Measurements from ENCODE around the gene ZNF747.
"Not testable (repeated sequence)": the region's sequence is repeated elsewhere in the genome, so short reads cannot be mapped to it uniquely, and the experiment has no call there.

Gene ZNF747

DNA sequence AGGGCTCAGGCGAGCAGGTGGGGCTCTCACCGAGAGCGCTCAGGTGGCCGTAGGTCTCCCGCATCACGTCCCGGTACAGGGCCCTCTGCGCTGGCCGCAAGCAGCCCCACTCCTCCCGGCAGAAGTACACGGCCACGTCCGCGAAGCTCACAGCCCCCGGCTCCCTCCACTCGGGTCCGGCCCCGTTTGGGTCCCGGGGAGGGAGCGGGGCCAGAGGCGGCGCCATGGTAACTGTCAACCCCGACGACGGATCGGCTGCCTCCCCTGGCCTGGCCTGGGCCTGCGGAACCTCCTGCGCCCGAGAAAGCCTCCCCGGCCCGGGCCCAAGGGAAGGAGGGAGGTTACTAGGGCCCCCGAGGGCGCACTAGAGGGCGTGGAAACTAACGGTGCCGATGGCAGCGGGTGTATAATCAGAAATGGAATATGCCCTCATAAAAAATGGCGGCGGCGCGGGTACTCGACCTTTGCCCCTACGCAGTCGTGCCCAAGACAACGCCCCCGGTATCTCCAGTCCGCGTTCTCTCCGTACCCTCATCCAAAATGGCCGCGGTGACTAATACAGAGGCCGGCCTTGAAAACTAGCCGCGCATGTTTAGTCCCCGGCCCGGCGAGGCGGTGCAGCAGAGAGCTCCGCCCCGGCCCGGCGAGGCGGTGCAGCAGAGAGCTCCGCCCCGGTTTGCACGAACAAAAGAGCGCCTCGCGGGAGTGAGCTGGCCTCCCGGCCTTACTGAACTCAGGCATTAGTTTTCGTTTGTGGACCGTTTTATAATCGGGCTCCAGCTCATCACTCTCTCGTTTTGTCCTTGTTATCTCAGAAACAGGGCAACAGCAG is 23.5 kb upstream of the ZNF747 start, which contains the start of gene ZNF764:
ZNF764 (minus strand) TSS at position 418 of the 832 bp plus-strand sequence; CDS start at position 226, 192 bp downstream.
- peak; percentile 97 for DNase-seq (ENCODE audit: low read depth)

DNA sequence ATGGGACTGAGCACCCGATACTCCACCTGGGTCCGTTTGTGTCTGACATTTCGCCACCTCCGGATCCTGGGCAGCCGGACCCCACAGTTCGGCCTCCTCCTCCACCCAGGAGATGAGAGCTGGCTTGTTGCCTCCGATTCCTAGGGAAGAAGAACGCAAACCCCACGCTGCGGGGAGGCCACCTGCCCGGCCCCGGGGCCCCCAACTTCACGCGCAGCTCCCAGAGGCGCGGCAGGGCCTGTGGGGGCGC is 23.0 kb upstream of the ZNF747 start:
- no peak for DNase-seq (ENCODE audit: low read depth)

GRCh38 chr16:30556125-30556473 is 21.4 kb upstream of the ZNF747 start:
- DNase-seq (ENCODE audit: low read depth): no peak

DNA sequence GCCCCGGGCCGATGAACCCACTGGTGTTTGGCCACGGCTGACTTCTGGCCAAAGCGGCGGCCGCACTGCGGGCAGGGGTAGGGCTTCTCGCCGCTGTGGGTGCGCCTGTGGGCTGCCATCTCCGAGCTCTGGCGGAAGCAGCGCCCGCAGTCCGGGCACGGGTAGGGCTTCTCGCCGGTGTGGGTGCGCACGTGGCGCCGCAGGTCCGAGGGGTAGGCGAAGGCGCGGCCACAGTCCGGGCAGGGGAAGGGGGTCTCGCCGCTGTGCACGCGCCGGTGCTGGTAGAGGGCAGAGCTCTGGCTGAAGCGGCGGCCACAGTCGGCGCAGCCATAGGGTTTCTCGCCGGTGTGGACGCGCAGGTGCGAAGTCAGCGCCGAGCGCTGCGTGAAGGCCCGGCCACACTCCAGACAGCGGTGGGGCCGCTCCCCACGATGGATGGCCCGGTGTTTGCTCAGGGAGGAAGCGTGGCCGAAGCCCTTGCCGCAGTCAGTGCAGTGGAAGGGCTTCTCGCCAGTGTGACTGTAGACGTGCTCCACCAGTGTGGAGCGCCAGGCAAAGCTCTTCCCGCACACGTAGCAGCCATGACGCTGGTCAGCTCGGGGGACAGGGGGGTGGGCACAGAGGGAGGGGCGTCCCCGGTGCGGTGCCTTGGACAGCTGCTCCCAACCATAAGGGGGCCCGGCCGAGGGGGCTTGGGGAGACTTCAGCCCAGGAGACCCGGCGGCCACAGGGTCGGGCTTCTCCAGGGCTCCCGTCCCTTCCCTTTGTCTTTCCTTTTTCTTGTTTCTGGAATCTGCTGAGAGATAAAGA is 20.9 kb upstream of the ZNF747 start:
- DNase-seq (ENCODE audit: low read depth): no peak

DNA sequence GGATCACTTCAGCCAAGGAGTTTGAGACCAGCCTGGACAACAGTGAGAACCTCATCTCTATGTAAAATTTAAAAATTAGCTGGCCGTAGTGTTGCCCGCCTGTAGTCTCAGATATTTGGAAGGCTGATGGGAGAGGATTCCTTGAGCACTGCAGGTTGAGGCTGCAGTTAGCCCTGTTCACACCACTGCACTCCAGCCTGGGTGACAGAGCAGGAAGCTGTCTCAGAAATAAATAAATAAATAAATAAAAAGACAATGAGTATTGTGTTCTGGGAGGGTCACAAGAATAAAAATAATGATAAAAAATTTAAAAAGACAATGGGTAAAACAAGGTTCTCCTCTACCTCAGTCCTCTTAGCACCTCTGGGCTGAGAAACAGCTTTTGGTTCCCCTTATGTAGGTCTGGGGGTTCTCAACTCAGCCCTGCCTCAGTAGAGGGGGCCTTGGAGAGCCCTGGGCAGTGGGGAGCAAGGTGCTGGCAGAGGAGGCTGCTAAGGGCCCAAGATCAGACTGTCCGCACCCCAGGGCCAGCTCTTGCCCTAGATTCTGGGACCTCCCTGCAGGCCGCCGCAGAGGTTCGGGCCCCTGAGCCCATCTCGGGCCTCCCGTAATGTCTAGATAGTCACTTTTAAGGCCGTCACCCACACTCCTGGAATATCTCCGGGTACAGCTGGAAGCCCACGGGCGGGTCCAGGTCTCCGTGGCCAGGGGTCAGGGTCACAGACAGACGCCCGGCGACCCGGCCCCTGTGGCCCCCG is 20.1 kb upstream of the ZNF747 start:
- no peak for DNase-seq (ENCODE audit: low read depth)

DNA sequence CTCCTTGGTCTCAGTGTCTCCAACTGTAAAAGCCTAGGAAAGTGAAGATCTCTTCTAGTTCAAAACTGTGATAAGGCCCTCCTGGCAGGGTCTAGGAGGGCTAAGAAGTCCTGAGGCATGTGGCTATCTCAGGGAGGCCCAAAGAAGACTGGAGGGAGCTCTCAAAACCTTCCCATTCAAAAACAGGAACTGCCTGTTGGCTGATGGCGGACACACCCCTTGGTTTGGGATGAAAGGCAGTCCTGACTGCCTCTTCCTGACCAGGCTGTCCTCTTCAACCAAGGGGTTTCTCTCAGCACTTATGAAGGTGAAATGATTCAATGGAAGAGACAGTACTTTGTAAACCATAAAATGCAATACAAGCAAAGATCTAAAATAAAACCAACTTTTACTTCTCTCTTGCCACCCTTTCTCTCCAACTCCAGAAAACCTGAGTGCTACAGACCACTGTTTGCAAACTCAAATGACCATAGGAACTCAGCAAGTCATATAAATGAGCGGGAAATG is 18.8 kb upstream of the ZNF747 start:
- no peak for DNase-seq (ENCODE audit: low read depth)

DNA sequence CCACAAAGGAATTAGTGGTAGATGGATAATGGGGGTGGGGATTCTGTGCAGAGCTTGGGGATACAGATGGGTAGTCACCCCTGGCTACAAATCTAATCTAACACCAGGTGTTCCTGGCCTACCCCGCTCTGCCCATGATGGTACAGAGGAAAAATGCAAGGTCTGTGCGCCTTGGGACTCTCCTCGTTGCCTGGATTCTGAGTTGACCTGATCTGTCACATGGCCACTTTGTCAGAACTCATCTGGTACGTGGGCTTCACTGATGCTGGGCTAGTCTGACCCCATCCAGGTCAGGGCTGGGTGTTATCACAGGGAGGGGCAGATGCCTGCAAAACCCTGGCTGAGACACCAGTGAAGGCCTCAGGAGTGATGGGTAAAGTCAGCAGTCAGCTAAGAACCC is 18.3 kb upstream of the ZNF747 start:
- DNase-seq (ENCODE audit: low read depth): no peak

GRCh38 chr16:30551781-30552180 is 17.1 kb upstream of the ZNF747 start:
- DNase-seq (ENCODE audit: low read depth): peak; percentile 62

- DNase-seq (ENCODE audit: low read depth): no peak
These were observed 14.0 kb upstream of the ZNF747 start for GRCh38 chr16:30548416-30549253.

- DNase-seq (ENCODE audit: low read depth): no peak
These were observed 11.5 kb upstream of the ZNF747 start for GRCh38 chr16:30546115-30546514.

GRCh38 chr16:30543067-30543466 is 8.4 kb upstream of the ZNF747 start:
- DNase-seq (ENCODE audit: low read depth): no peak

DNA sequence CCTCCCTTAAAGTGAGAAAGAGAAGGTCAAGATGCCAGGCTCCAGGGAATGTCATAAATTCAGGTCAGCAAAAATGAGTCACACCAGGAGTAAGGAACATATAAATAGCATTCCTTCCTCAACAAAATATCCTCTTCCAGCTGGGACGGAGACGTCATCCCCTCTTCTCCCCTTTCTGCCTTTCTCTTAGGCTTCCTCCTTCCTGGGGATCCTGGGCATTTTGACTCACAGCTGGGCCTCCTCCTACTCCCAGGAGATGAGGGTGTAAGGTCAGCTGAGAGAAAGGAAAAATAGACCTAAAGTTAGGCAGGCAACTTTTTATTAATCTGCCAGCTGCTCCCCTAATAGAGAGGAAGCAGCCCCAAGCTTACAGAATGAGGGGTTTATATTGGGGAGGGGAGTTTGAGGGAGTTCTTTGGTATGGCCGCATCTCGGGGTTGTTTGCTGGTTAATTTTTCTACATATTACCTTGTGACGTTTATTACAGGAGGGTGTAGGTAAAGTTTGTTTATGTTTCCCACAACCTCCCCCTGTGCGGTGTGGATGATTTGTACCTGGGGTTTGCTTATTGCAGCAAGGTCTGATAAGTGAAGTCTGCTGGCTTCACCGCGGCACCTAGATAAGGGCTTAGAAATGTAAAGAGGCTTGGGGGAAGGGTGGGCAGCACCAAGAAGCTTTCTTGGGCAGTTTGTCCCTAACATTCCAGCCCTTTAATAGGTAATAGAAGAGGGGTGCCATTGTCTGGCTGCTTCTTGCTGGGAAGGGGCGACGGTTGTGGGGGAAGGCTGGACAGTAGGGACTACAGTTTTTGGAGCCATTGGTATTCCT is 7.1 kb upstream of the ZNF747 start:
- DNase-seq (ENCODE audit: low read depth): no peak

DNA sequence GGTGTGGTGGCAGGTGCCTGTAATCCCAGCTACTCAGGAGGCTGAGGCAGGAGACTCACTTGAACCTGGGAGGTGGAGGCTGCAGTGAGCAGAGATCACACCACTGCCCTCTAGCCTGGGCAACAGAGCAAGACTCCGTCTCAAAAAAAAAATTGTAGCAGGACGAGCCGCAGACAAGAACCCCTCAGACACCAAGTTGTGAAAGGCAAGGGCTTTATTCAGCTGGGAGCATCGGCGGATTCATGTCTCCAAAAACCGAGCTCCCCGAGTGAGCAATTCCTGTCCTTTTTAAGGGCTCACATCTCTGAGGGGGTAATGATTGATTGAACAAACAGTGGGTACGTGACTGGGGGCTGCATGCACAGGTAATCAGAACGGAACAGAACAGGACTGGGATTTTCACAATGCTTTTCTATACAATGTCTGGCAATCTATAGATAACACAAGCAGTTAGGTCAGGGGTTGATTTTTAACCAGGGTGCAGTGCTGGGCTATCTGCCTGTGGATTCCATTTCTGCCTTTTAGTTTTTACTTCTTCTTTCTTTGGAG is 6.3 kb upstream of the ZNF747 start:
- DNase-seq (ENCODE audit: low read depth): not testable (repeated sequence)

DNA sequence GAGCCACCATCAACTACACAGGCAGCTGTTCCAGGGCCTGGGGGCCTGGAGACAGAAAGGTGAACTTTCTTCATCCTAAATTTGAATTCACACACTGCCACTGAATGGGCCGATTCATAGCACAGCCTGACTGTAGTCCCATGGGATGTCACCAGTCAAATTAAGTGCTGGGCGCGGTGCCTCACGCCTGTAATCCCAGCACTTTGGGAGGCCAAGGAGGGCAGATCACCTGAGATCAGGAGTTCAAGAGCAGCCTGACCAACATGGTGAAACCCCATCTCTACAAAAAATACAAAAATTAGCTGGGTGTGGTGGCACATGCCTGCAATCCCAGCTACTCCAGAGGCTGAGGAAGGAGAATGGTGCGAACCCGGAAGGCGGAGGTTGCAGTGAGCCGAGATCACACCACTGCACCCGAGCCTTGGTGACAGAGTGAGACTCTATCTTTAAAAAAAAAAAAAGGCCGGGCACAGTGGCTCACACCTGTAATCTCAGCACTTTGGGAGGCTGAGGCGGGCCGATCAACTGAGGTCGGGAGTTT is 5.4 kb upstream of the ZNF747 start:
- DNase-seq (ENCODE audit: low read depth): not testable (repeated sequence)

- no peak for DNase-seq (ENCODE audit: low read depth)
These were observed 4.6 kb upstream of the ZNF747 start for GRCh38 chr16:30539000-30539964.

- DNase-seq (ENCODE audit: low read depth): not testable (repeated sequence)
These were observed 1.9 kb upstream of the ZNF747 start for GRCh38 chr16:30536391-30537024.

DNA sequence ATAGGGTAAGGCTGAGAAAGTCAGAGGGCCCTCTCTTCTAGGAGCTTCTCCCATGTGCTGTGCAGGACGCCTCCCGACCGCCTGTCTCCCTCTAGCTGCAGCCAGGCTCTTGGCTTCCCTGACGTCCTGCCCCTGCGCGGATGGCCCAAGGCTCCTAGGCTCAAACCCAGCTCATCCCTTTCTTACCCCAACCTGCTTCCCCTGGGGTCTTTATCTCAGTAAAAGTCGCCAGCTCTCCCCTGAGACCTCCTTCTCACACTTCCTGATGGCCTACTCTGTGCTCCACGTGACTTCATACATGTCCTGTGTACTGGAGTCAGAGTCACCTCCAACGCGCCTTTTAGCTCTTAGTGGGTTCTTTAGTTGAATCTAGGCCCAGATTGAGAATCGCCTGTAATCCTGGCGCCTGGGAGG is 1.1 kb upstream of the ZNF747 start:
- peak; percentile 59 for DNase-seq (ENCODE audit: low read depth)

DNA sequence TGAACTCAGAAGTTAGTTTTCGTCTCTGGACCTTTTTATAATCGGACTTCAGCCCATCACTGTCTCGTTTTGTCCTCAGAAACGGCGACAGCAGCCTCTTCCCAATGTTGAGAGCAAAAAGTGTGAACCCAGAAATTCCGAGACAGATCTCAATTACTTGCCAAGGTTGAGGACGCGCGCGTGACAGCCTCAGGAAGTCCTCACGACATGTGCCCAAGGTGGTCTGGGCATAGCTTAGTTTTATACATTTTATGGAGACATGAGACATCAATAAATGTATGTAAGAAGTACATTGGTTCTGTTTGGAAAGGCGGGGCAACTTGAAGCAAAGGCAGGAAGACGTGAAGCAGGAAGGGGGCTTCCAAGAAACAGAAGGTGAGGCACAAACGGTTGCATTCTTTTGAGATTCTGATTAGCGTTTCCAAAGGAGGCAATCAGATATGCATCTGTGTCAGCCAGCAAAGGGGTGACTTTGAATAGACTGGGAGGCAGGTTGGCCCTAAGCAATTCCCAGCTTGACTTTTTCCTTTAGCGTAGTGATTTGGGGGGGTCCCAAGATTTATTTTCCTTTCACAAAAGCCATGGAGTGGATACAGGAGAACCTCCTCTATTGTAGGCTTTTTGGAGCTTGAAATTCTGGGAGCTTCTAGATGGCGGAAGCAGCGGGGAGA is 583 bp upstream of the ZNF747 start:
- no peak for DNase-seq (ENCODE audit: low read depth)
